GM19240 (cell line): Measurements from ENCODE around the gene TMEM267.
"Not testable (repeated sequence)": the region's sequence is repeated elsewhere in the genome, so short reads cannot be mapped to it uniquely, and the experiment has no call there.

Source experiments
- DNase-seq: peaks from one replicate; pipeline ENCODE4 v3.0.0; 2011; ENCODE audit warnings: low spot score; ENCODE audit not compliant: insufficient read length

Gene TMEM267

GRCh38 chr5:43410414-43410813, 73.3 kb downstream of the TMEM267 start:
- no peak for DNase-seq

GRCh38 chr5:43409809-43410271, 73.8 kb downstream of the TMEM267 start:
- DNase-seq: no peak

- not testable (repeated sequence) for DNase-seq
Measured at GRCh38 chr5:43402524-43403066, 81.1 kb downstream of the TMEM267 start.

- no peak for DNase-seq
Measured at GRCh38 chr5:43401827-43402226, 81.8 kb downstream of the TMEM267 start.

GRCh38 chr5:43400082-43400481, 83.6 kb downstream of the TMEM267 start:
- no peak for DNase-seq

GRCh38 chr5:43396762-43397304, 86.8 kb downstream of the TMEM267 start:
- peak; percentile 50 for DNase-seq
